Mesothelial cell of epicardium (in vitro differentiated cells): Measurements from ENCODE around the gene DGKI. TPM values are rescaled to one million over a fixed set of nuclear protein-coding genes. Genes with fewer than 3 reads are reported as not detected.

Experiments used
- DNase-seq, 2 experiments: peaks; one replicate each; pipeline ENCODE4 v3.0.0; 2021; ENCODE audit warnings: low spot score in 2 of 2; ENCODE audit not compliant: unreplicated experiment in 2 of 2
- H3K27ac Mint-ChIP-seq: 2 replicates; pipeline ENCODE4 v1.8.0; 2021; ENCODE audit warnings: mixed read lengths
- H3K27me3 Mint-ChIP-seq: 2 replicates; pipeline ENCODE4 v1.8.0; 2021; ENCODE audit warnings: low read depth, mixed read lengths
- H3K36me3 Mint-ChIP-seq: 2 replicates; pipeline ENCODE4 v1.8.0; 2021; ENCODE audit warnings: mixed read lengths
- H3K4me1 Mint-ChIP-seq: 2 replicates; pipeline ENCODE4 v1.8.0; 2021; ENCODE audit warnings: mixed read lengths
- H3K4me3 Mint-ChIP-seq: 2 replicates; pipeline ENCODE4 v1.8.0; 2021; ENCODE audit warnings: mild to moderate bottlenecking, moderate library complexity, mixed read lengths
- H3K9me3 Mint-ChIP-seq: 2 replicates; pipeline ENCODE4 v1.8.0; 2021; ENCODE audit warnings: mixed read lengths
- total RNA-seq: library from RNA; stranded (reverse); gene quantifications from 3 replicates; pipeline ENCODE4 v1.2.1, GENCODE V29; 2021
- TF ChIP-seq, protein P1 (sequence below): fragments of 200-600 bp; sonication (generic); IDR thresholded peaks from one replicate; pipeline ENCODE4 v1.5.0; 2021; ENCODE audit warnings: antibody characterized with exemption; ENCODE audit not compliant: unreplicated experiment

DGKI gene
- total RNA-seq, 1 donor from 2014 or later, result 2.0 TPM

- H3K9me3 Mint-ChIP-seq, result peaks cover 9% of the 10 kb centered on the region
- no peak overlapping the region for H3K27ac Mint-ChIP-seq
- no peaks in the 10 kb centered on the region for H3K27me3 Mint-ChIP-seq
- TF ChIP-seq, protein P1, sequence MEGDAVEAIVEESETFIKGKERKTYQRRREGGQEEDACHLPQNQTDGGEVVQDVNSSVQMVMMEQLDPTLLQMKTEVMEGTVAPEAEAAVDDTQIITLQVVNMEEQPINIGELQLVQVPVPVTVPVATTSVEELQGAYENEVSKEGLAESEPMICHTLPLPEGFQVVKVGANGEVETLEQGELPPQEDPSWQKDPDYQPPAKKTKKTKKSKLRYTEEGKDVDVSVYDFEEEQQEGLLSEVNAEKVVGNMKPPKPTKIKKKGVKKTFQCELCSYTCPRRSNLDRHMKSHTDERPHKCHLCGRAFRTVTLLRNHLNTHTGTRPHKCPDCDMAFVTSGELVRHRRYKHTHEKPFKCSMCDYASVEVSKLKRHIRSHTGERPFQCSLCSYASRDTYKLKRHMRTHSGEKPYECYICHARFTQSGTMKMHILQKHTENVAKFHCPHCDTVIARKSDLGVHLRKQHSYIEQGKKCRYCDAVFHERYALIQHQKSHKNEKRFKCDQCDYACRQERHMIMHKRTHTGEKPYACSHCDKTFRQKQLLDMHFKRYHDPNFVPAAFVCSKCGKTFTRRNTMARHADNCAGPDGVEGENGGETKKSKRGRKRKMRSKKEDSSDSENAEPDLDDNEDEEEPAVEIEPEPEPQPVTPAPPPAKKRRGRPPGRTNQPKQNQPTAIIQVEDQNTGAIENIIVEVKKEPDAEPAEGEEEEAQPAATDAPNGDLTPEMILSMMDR, result no peak
- peaks cover 14% of the 10 kb centered on the region for H3K4me1 Mint-ChIP-seq
- no peaks in the 10 kb centered on the region for H3K36me3 Mint-ChIP-seq
- no peak for DNase-seq
- H3K4me3 Mint-ChIP-seq, result no peak overlapping the region
Observed at GRCh38 chr7:137545059-137545716, 301.6 kb downstream of the DGKI start.

DNA sequence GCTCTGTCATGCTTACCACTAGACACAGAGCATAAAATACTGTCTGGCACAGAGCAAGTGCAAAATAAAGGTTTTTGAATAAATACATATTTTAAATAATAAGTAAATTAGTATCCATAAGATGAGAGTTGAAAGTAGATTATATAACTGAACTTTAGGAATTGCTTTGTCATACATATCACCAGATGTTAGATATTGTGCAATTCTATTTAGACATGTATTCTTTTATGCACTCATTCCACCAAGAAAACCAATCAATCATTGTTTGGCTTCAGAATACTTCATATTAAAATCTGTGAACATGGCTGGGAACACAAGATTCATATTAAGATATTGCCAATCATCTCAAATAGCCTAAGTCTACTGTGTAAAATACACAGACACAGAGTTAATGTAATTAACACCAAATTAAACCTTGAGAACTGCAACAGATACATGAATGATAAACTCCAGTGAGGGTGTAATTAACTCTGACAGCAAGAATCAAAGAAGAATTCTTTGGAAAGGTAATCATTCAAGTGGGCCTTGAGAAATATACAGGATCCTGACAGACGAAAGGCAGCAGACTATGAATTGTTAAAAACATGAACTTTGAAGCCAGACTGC lies 302.2 kb downstream of the DGKI start:
- H3K4me1 Mint-ChIP-seq, result peaks cover 14% of the 10 kb centered on the region
- H3K4me3 Mint-ChIP-seq, result no peak overlapping the region

DNA sequence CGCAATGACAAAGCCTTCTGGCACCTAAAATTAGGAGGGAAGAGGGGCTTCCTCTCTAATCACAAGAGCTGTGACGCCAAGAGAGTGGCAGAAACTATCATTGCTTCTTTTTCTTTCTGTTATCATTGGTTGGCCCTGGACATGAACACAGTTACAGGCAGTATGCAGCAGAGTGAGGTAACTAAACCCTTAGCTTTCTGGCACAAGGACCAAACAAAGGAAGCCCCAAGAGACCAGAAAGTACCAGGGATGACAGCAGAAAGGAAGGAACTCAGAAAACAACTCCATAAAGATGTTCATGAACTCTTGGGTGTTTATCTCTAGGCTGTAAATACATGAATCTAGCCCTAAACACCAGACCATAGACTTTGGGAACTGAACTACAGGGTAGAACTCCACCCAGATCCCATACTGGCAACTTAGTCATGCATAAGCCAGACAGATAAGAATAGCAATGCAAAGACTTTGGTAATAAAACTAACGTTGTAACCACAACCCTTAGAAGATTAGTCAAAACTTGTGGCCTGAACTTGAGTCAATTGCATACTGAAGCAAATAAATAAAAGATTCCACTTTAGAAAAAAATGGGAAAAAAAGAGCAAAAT lies 307.6 kb downstream of the DGKI start:
- Mint-ChIP-seq H3K27me3 (peaks cover 3% of the 10 kb centered on the region), H3K4me1 (no peaks in the 10 kb centered on the region), H3K36me3 (no peaks in the 10 kb centered on the region), H3K27ac (no peak overlapping the region), H3K9me3 (peaks cover 18% of the 10 kb centered on the region), H3K4me3 (no peak overlapping the region)
- no peak for DNase-seq
- TF ChIP-seq, protein P1, result no peak

More for the DNA sequence above, 302.2 kb downstream of the DGKI start:
- Mint-ChIP-seq H3K36me3 (no peaks in the 10 kb centered on the region), H3K27me3 (no peaks in the 10 kb centered on the region), H3K9me3 (peaks cover 15% of the 10 kb centered on the region), H3K27ac (no peak overlapping the region)
- DNase-seq, result no peak
- TF ChIP-seq, protein P1, result no peak

GRCh38 chr7:137538361-137538762 lies 308.4 kb downstream of the DGKI start:
- H3K4me1 Mint-ChIP-seq, result no peaks in the 10 kb centered on the region
- peaks cover 3% of the 10 kb centered on the region for H3K27me3 Mint-ChIP-seq
- H3K36me3 Mint-ChIP-seq, result no peaks in the 10 kb centered on the region
- H3K4me3 Mint-ChIP-seq, result no peak overlapping the region
- DNase-seq, result no peak
- H3K9me3 Mint-ChIP-seq, result peaks cover 18% of the 10 kb centered on the region
- no peak overlapping the region for H3K27ac Mint-ChIP-seq
- TF ChIP-seq, protein P1, result no peak

DNA sequence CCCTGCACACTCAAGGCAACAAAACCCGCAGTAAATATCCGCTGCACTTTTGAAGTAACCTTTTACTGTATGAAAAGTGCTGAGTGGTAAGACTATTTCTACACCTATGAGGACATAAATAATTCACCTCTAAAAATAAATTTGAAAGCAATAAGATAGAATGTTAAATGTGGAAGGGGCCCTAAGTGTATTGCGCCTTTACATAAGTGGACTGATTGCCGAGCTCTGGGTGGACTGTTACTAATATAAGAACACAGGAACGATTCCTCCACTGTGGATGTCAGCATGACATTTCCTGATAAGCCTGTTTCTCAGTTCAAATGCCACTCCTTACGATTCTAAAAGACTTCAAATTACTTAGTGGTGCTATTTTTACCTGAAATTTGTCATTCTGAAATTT lies 311.2 kb downstream of the DGKI start:
- TF ChIP-seq, protein P1, result no peak
- Mint-ChIP-seq H3K9me3 (peaks cover 10% of the 10 kb centered on the region), H3K27me3 (peaks cover 3% of the 10 kb centered on the region), H3K27ac (no peak overlapping the region), H3K4me1 (no peaks in the 10 kb centered on the region), H3K36me3 (no peaks in the 10 kb centered on the region), H3K4me3 (no peak overlapping the region)
- no peak for DNase-seq
